Inflammatory macrophage treated with lipopolysaccharide for 4 hours (primary cell): ENCODE results near the gene FAM20C.

Experiments
- DNase-seq: peaks from one replicate; pipeline ENCODE4 v3.0.0-alpha.2; 2020

The FAM20C gene

DNA sequence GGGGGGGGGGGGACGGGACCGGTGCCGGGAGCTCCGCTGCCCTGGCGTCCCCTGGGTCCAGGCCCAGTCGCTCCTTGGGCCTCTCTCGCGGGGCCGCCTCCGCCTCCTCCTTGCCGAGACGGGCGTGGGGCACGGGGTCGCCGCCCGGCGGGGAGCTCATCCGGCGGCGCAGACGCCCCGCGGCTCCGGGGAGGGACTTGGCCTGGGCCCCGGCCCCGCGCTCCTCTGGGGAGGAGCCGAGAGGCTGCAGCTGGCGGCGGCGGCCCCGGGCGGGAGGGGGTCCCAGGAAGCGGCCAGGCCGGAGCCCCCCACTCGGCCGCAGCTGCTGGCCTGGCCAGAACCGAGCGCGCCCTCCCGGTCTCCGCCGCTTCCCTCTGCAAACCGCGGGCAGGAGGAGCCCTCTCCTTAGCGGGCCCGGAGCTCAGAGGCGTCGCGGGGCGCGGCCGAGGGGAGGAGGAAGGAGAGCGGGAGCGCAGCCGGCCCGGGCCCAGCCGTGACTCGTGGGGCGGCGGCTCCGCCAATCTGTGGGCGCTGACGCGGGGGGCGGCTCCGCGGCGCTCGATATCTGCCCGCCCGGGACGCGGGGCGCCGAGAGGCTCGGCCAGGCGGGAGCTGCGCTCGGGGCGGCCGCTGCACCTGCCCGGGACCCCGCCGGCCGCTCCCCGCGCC, at the start of gene FAM20C:
FAM20C (plus strand) TSS at position 591 of the 669 bp plus-strand sequence. CDS start 629 bp downstream, outside the sequence.
- peak; percentile 90 for DNase-seq

DNA sequence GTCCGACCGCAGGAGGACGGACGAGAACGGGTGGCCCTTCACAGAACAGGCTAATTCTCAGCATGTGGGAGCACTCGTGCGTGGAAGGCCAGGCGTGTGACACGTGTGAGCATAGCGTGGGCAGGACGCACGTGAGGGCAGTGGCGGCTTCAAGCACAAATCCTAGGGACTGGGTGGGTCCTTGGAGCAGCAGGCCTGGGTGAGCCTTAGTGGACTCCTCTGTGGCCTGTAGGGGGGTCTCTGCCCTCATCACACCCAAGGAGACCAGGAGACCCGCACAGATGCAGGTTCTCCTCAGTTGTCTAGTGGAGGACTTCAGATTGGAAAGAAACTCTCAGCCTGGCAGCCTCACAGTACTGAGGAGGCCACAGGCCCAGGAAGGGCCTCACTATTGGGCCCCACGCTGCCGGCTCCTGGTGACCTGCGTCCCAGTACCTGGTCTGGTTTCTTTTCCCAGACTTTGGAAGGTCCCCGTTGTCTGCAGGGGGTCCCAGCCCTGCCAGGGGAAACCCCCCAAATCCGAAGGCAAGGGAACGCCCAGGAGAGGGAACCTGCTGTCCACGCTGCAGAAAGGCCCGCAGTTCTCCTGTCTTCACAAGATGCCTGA, 49.1 kb upstream of the FAM20C start:
- DNase-seq, result no peak

DNA sequence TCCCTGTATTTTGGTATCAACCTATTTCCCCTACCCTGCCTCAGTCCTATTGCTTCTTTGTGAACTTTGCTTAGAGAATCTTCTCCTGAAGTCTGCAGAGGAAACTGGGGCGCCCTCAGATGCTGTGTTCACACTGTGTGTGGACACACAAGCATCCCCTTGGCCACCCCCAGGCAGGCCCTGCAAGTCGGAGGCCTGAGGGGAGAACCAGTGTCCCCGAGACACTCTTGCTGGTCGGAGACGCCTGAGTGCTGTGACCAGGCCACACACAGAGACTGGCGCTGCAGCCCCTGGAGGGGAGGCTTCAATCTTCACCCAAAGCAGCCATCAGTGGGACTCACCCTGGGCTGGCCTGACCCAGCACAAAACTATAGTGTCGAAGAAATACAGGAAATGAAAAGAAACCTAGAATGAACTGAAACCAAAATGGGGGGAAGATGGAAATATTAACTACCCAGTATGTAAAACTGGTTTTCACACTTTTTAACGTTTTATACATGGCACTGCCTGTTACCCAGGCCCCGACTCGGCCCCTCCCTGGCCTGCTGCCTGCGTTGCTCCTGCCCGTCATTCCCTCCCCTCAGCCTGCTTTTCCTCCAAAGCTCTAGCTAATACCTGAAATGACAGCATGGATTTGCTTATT, 48.4 kb upstream of the FAM20C start:
- DNase-seq, result peak; percentile 56

DNA sequence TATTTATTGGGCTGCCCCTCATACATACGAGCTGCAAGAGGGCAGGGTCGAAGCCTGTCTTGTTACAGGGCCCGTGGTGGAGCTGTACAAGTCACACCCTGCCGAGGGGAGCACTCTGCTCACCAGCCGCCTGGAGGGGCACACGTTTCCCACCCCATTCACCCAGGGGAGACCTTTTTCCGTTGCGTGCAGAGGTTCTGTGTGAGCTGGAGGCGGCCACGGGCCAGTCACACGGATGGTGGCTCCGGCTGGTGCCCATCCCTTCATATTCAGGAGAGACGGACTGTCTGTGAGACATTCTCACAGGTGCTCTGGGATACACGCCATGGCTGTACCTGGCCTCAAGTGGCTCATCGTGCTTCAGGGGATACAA, 47.9 kb upstream of the FAM20C start:
- no peak for DNase-seq

DNA sequence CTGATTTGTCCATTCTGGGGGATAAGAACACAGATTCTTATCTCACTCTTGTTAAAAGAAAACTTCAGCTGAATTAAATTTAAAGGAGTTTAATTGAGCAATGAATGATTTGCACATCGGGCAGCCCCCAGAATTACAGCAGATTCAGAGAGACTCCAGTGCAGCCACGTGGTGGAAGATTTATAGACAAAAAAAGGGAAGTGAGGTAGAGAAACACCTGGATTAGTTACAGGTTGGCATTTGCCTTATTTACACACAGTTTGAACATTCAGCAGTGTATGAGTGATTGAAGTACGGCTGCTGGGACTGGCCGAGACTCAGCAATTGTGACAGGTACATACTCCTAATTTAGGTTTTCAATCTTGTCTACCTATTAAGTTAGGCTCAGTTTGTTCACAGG, 46.5 kb upstream of the FAM20C start:
- no peak for DNase-seq

DNA sequence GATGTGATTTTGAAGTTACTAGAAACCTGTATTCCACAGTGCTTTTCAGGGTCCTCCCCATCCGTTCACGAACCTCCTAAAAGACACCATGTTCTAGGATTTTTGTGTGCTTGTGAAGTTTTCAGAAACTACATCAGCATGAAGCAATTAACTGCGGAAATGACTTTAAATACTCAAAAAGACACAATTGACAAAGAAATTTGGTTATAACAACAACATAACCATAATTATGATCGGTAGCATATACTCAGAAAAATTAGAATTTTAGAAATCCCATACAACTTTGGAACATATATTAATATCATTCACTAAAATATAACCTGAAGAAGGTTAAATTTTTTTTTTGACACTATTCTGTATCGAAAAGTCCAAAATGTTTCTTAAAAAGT, 43.8 kb upstream of the FAM20C start:
- no peak for DNase-seq

DNA sequence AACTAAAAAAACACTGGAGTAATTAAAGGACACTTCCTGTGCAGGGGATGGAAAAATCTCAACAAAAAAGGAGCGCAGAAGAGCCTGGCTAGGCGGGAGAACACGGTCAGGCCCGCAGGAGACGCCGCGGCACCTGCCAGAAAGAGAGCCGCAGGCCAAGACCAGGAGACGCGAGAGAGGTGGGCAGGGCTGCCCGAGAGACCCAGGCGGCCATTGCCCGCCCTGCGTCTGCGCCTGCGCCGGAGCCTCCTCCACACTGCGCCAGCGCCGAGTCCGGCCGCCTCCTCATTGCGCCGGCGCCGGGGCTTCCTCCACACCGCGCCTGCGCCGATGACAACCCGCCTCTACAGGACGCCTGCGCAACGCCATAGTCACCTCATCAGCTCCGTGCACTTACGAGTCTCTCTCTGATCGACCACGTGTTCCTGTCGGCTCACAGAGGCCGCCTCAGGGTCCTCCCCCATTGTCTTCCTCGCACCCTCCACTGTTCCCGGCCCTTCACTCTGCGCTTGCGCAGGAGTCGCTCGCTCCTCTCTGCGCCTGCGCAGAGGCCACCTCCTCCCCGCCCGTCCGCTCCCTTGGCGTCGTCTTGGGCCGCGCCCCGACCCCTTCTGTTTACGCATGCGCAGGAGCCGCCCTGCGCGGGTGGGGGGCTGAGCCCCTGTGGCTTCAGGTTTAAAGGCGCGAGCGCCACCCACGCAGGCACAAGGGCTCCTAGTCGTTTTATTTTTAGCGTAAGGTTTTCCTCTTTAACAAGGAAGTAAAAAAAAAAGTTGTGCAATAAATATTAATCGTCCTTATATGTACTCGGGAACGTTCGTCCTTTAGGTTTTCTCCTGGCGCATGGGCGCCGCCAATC, 43.2 kb upstream of the FAM20C start:
- peak; percentile 100 for DNase-seq

DNA sequence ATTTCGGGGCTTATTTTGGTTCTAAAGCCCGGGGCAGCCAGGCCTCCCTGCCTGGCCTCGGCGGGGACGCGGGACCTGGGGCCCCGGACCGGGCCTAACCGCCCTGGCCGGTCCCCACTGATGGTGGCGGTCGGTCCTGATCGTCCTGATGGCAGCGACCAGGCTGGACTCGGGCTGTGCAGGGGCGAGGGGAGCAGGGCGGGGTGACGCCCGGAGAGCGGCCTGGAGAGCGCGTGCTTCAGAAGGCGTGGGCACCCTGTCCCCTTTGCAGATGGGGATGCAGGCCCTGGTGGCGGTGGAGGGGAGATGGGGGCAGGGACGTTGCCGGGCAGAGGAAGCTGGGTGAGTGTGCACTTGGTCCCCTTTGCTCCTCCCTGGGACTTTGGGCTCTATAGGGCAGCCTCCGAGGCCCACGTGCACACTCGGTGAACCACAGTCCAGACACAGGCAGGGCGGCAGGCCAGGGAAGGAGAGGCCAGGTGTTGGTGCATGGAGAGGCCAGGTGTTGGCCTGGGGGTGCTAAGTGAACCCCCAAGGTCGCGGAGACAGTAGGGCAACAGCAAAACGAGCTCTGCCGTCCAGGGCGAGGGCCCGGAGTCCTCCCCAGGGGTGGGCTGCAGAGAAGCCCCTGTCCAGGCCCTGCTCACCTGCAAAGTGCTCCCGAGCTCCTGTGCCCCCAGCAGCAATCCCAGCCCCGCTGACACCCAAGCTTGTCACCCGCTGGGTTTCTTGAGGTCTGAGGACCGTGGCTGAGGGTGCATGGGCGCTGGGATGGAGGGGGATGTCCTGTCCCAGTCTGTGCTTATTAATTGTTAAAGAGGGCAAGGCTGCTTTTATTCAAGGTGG, 42.4 kb upstream of the FAM20C start:
- DNase-seq, result peak; percentile 50

DNA sequence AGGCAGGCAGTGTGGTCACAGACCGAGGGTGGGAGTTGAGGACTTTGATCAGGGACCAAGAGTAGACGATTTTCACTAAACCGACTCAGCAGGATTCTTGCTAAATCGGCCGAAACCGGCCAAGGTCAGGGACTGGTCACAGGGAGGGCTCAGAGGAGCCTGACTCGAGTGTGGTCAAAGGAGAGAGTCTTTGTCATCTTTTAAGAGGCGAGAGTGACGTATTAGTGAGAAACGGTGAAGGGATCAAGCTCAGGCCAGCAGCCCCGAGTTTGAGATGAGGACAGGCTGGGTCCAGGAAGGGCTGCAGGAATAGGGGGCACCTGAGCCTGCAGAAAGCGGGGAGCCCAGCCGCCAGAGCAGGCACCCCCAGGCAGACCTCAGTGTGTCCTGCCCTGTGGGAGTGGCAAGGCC, 41.6 kb upstream of the FAM20C start:
- DNase-seq, result peak; percentile 83

DNA sequence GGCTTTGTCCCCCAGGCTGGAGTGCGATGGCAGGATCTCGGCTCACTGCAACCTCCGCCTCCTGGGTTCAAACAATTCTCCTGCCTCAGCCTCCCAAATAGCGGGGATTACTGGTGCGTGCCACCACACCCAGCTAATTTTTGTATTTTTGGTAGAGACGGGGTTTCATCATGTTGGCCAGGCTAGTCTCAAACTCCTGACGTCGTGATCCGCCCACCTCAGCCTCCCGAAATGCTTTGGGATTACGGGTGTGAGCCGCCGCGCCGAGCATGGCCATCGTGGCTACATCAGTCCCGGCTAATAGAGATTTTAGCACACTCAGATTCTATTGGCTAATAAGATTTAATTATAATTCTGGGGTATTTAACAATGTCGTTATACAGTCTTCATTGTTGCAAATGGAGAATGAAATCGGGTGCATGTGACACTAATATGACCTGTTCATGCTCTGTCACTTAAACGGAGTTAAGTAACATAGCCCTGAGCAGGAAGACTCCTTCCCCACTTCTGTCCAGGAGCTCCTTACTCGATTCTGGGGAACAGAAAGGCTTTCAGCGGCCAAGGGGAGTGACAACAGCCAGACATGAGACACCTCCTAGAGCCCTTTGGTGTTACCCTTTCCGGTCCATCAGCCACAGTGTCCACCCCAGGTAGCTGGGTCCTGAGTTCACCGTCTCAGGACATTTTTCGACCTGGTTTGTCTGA, 40.9 kb upstream of the FAM20C start:
- no peak for DNase-seq

DNA sequence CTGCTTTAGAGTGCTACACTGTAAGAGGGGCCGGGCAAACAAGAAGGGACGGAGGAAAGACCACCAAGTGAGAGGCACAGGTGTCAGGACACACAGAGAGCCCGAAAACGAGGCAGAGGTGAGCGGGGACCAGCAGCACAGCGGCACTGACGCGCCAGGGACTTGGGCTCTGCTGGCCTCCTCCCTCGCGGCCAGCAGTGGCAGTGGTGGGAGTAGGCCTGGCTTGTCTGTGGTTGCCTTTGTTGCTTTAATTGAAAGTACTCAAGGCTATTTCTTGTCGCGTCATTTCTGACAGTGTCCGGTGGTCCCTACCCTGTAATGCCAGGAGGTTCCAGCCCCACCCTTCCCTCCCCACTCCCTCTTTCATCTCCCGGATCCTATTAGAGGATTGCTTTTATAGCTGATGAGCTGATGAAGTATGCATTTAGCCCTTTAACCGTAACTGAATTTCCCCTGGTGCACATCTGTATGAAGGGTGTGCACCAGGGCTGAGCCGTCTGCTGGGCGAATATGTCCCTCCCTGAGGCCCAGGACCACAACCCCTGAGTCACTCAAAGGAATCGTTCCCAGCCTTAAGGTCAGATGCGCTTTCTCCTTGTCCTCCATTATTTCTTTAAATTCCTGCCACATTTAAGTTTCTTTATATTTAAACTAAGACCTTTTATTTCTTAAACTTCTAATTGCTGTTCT, 39.5 kb upstream of the FAM20C start:
- DNase-seq, result no peak

DNA sequence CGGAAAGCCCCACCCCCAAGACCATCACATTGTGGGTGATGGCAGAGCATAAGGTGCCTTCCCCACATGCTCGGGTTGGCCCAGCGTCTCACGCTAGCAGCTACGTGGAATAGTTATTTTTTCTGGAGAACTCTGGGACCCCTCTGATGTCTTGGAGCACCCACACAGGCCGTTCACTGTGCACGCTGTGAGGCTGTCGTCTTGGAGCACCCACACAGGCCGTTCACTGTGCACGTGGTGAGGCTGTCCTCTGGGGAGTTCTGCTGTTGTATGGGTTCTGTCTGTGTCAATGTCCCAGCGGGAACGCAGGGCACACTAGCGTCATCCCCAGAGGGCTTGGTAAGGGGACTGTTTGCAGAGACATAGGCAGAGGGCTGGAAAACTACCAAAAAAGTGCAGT, 38.8 kb upstream of the FAM20C start:
- DNase-seq, result no peak

DNA sequence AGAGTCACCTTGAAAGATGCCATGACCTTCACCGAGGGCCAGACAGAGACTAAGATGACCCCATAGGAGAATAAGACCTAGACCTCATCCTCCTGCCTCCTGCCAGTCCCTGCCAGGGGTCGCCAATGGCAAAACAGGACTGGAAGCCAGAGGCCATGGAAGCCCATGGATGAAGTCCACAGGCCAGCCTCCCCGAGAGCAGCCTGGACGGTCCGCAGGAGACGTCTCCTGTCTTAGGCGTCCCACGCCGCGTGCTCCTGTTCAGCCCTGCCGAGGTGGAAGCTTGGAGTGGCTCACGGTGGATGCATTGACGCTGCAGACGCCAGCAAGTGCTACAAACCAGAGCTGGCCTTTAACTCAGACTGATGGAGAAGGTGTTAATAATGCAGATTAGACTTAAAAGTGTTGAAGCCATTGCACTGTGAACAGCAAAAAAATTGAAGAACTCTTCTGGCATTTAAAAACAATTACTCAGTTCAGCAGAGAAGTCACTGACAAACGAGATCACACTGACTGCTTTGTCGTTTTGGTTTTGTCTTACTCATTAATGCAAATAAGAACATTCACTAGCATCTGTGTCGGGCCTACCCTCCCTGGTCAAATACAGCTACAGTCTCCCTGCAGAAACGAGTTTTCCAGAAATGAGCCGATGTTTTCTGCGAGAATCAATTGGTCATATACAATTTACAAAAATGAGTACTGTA, 38.1 kb upstream of the FAM20C start:
- no peak for DNase-seq

DNA sequence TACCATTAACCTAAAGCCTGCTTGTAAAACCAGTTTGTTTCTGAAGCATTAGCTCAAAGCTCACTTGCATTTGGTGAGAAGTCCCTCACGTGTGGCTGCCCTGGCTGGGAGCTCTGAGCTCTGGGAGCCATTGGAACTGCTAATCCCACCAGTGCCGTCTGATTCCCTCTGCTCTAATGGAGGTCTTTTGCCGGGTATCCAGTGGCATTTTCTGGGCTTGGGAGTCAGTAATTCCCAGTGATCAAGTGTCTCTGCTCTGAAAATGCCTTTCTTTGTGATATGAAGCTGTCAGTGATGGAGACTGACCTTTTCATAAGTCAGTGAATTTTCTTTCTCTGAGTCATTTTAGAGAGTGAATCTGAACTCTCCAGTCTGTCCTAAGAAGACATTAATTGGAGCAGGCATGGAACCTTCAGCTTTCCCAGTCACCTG, 36.9 kb upstream of the FAM20C start:
- no peak for DNase-seq

DNA sequence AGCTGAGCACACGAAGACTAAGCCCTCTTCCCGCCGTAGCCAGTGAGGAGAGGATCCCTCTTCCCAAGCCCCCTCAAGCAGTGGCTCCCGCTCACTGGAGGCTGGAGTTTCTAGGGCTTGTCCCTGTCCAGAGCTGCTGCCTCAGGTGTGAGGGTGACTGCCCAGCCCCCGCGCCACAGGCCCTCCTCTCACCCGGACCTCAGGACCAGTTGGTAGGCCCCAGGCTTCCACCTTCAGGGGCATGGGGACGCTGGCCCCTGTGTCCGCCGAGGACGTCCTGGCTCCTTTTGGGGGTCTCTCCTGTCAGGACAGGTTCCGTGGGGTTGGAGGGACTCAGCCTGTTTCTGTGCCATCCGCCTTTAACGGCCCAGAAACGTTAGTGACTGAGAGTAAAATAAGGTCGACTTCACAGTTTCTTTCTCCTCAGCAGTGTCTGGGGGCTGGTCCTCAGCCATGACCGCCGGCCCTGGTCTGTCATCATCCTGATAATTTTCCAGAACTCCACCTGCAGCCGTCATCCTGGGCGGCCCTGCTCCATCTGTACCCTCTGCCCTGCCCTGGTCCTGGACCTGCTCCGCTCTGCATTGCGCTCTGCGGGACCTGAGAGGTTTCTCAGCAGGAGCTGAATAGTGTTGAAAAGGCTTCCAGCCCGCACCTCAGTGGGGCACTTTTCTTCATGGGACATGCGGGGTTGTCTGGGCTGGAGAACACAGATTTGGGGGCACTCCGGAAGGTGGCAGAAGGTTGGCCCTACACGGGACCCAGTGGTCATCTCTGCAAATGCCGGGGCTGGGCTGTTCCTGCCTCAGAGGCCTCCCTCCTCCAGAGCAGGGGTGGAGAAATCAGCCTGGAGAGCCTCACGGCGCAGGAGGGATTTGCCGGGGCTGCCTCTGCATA, 36.0 kb upstream of the FAM20C start:
- DNase-seq, result no peak

DNA sequence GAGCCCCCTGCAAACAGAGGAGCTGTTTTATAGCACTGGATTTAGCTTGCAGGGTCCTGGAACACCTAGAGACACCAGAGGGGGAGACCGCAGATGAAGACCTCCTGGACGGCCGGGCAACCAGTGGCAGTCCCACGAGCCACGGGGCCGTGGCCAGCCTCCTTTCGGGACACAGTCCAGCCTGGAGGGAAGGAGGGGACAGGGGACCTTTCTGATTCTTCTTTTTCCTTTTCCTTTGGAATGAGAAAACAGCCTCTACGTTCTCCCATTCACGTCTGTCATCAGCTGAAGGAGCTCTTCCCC, 35.4 kb upstream of the FAM20C start:
- no peak for DNase-seq

DNA sequence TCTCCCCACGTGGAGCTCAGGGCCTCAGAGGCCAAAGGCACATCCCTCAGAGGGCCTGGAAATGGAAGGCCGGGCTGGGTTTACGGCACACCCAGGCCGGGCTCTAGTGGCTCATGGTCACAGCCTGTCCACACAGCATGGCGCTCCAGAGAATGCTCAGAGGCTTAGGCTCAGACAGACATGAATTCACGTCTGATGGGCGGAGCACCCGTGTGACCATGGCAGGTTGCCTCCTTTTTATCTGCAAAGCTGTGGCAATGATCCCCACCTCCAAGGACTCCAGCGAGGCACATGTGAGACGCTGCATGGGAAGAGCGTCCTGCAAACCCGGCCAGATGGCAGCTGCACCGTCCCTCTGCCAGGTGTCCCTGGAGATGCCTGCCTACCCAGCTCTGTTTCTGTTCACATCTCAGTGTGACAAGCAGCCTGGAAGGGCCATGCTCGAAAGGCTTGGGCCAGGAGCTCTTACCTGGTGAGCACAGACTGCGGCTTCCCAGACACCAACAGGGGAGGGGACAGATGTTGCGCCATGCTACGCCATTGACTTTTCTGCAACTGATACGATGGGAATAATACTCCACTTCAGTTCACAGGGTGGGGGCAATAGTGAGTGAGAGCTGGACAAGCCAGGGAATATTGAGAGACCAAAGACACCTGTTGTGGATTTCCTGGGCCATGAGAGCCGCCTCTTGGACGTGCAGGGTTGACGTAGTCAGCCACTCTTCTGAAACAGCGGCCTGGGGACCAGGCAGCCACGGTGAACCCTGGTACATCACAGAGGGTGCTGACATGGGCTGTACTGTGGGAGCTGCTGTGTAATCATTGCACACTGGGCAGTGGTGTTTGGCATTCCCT, 34.4 kb upstream of the FAM20C start:
- DNase-seq, result no peak

DNA sequence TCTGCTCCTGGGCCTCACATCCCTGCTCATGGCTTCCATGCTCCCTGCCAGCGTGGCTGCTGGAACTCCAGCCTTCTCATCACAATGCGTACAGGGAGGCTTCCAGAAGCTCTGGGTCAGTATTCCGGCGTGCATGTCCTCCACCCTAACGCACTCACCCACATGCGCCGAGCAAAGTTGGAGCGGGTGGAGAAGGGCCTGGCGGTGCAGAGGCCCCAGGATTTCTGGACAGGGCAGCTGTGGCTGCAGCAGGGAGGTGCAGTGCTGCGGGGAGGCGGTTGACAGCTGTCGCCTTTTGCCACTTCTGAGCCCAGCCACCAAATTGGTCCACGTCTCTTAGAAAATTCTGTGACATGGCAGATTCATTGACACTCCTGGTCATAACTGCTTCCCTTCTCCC, 33.6 kb upstream of the FAM20C start:
- no peak for DNase-seq
